PC-9 (cell line): ENCODE results near the gene DDX10. TPM values are rescaled to one million over a fixed set of nuclear protein-coding genes. Genes with fewer than 3 reads are reported as not detected.
A peak's percentile ranks its signal among the peaks of the same experiment; 100 is the strongest.

Experiments
- BruUV-seq: library from RNA; stranded (reverse); fragments of 400-500 nt; replicated peaks from 2 replicates; lab custom pipeline; 2021; lab: Mats Ljungman, UMichigan
- CTCF ChIA-PET: fragments of 300-600 bp; sonication (Branson Sonifier 250); formaldehyde crosslinking; loops from one replicate; lab custom pipeline; 2022; ENCODE audit warnings: antibody characterized with exemption; lab: Charles Lee
- POLR2A ChIA-PET: fragments of 300-600 bp; sonication (Branson Sonifier 250); formaldehyde crosslinking; loops from one replicate; lab custom pipeline; 2022; ENCODE audit warnings: antibody characterized with exemption; ENCODE audit not compliant: unreplicated experiment; lab: Charles Lee
- DNase-seq, 2 experiments: peaks; one replicate each; pipeline versions ENCODE4 v3.0.0 to v3.0.0-alpha.2; 2015 to 2022; ENCODE audit warnings: mixed read lengths in 1 of 2
- H2AFZ ChIP-seq: fragments of 200-600 bp; sonication (generic); 2 replicates; pipeline ENCODE4 v1.8.1; 2017; ENCODE audit warnings: antibody characterized with exemption
- H3F3A ChIP-seq: fragments of 200-600 bp; sonication (generic); 2 replicates; pipeline ENCODE4 v1.8.1; 2017; ENCODE audit warnings: antibody characterized with exemption, mild to moderate bottlenecking, low read depth; ENCODE audit not compliant: insufficient read depth
- H3K27ac ChIP-seq: fragments of 200-600 bp; sonication (generic); 2 replicates; pipeline ENCODE4 v1.6.1; 2016; ENCODE audit warnings: mixed run types
- H3K27me3 ChIP-seq: fragments of 200-600 bp; sonication (generic); 2 replicates; pipeline ENCODE4 v1.6.1; 2016; ENCODE audit warnings: low read depth, mixed run types; ENCODE audit not compliant: insufficient read depth
- H3K36me3 ChIP-seq: fragments of 200-600 bp; sonication (generic); 2 replicates; pipeline ENCODE4 v1.6.1; 2016; ENCODE audit warnings: low read depth, mixed run types
- H3K4me1 ChIP-seq: fragments of 200-600 bp; sonication (generic); replicated peaks from 2 replicates; pipeline ENCODE4 v1.6.1; 2016; ENCODE audit warnings: mixed run types; ENCODE audit not compliant: insufficient read depth
- H3K4me2 ChIP-seq: fragments of 200-600 bp; sonication (generic); 2 replicates; pipeline ENCODE4 v1.6.1; 2017; ENCODE audit warnings: mixed run types
- H3K4me3 ChIP-seq: fragments of 200-600 bp; sonication (generic); 2 replicates; pipeline ENCODE4 v1.6.1; 2016; ENCODE audit warnings: mixed run types
- H3K79me2 ChIP-seq: fragments of 200-600 bp; sonication (generic); 2 replicates; pipeline ENCODE4 v1.6.1; 2017; ENCODE audit warnings: low read depth, mixed run types
- H3K9me2 ChIP-seq: fragments of 200-600 bp; sonication (generic); 2 replicates; pipeline ENCODE4 v1.8.1; 2017; ENCODE audit warnings: mild to moderate bottlenecking; ENCODE audit not compliant: insufficient read depth
- H3K9me3 ChIP-seq: fragments of 200-600 bp; sonication (generic); 2 replicates; pipeline ENCODE4 v1.8.1; 2016; ENCODE audit warnings: low read depth; ENCODE audit not compliant: insufficient read depth
- H4K20me1 ChIP-seq: fragments of 200-600 bp; sonication (generic); 2 replicates; pipeline ENCODE4 v1.8.1; 2017; ENCODE audit not compliant: insufficient read depth
- CTCF ChIP-seq: fragments of 200-600 bp; sonication (generic); conservative IDR thresholded peaks from 2 replicates; pipeline ENCODE4 v1.6.1; 2017; ENCODE audit warnings: mixed run types, antibody characterized with exemption, mild to moderate bottlenecking, moderate library complexity
- EZH2 ChIP-seq: fragments of 200-600 bp; sonication (generic); IDR thresholded peaks from 2 replicates; pipeline ENCODE4 v1.8.0; 2017; ENCODE audit warnings: antibody characterized with exemption, low read depth
- intact Hi-C: fragments of 100-400 bp; cut with micrococcal nuclease; formaldehyde crosslinking; loops from one replicate; pipeline ENCODE4 v1.10.0; 2022; ENCODE audit not compliant: unreplicated experiment
- total RNA-seq: library from RNA; stranded (reverse); gene quantifications from 2 replicates; pipeline ENCODE4 v1.2.3, GENCODE V29; 2021

Gene DDX10
- total RNA-seq, 1 experiment from 2014 or later: 26.4 TPM

GRCh38 chr11:108662700-108663099 is 2.2 kb upstream of the DDX10 start:
- POLR2A ChIA-PET: no interaction called here
- Histone ChIP-seq H3K36me3 (0 out of 2 replicates have a peak, but pooled peaks cover 4% of the 10 kb centered on the region), H2AFZ (no peak overlapping the region), H3K27ac (no peak overlapping the region), H3K4me1 (peaks cover 17% of the 10 kb centered on the region), H3K4me3 (no peak overlapping the region), H3K9me3 (no peaks in the 10 kb centered on the region), H3F3A (no peaks in the 10 kb centered on the region; the same call in 1 of the 2 replicates), H3K4me2 (no peak overlapping the region), H4K20me1 (no peaks in the 10 kb centered on the region), H3K27me3 (no peaks in the 10 kb centered on the region), H3K79me2 (peaks cover 28% of the 10 kb centered on the region), H3K9me2 (no peaks in the 10 kb centered on the region)
- DNase-seq: no peak
- intact Hi-C loops: no loop called here
- no TSS peak for BruUV-seq
- TF ChIP-seq EZH2 (no peak), CTCF (no peak)
- CTCF ChIA-PET: no interaction called here

DNA sequence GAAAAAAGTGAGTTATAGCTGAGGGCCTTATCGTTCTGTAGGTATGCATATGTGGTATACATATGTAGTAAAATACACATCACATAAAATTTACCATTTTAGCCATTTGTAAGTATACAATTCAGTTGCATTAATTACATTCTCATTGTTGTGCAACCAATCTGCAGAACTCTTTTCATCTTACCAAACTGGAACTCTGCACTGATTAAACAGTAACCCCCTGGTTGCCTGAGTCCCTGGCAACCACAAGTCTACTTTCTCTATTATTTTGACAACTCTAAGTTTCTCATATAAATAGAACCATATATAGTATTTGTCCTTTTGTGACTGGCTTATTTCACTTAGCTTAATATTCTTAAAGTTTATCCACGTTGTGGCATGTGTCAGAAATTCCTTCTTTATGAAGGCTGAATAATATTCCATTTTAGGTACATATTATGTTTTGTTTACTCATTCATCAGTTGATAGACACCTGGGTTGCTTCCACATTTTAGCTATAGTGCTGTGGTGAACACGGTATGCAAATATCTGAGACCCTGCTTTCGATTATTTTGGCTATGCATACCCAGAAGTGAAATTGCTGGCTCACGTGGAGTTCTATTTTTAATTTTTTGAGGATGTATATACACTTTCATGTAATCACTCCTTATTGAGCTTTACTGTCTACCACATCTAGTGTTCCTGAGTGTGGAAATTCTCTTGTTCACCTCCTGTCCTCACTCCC is 1.6 kb upstream of the DDX10 start:
- TF ChIP-seq CTCF (no peak), EZH2 (no peak)
- peak overlapping the region; percentile 81; the same call in 1 of the 2 replicates for H2AFZ ChIP-seq
- H3K4me2 ChIP-seq: no peak overlapping the region
- H3K4me3 ChIP-seq: no peak overlapping the region
- DNase-seq: no peak
- H3K79me2 ChIP-seq: peaks cover 34% of the 10 kb centered on the region
- H4K20me1 ChIP-seq: no peaks in the 10 kb centered on the region
- H3K36me3 ChIP-seq: 0 out of 2 replicates have a peak, but pooled peaks cover 5% of the 10 kb centered on the region
- H3K27me3 ChIP-seq: no peaks in the 10 kb centered on the region
- peaks cover 17% of the 10 kb centered on the region for H3K4me1 ChIP-seq
- POLR2A ChIA-PET: no interaction called here
- no peak overlapping the region for H3K27ac ChIP-seq
- H3F3A ChIP-seq: no peaks in the 10 kb centered on the region; the same call in 1 of the 2 replicates
- intact Hi-C loops: no loop called here
- no peaks in the 10 kb centered on the region for H3K9me2 ChIP-seq
- CTCF ChIA-PET: no interaction called here
- BruUV-seq: no TSS peak
- no peaks in the 10 kb centered on the region for H3K9me3 ChIP-seq

DNA sequence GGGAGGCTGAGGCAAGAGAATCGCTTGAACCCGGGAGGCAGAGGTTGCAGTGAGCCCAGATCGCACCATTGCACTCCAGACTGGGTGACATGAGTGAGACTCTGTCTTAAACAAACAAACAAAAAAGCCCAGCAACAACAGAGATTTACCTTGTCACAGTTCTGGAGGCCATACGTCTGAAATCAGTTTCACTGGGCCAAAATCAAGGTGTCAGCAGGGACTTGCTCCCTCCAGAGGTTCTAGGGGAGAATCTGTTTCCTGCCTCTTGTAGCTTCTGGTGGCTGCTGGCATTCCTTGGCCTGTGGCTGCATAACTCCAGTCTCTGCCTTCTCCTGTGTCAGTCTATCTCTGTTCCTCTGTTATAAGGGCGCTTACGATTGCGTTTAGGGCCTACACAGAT is 1.5 kb downstream of the DDX10 start:
- Histone ChIP-seq H3K9me2 (no peaks in the 10 kb centered on the region), H3F3A (no peaks in the 10 kb centered on the region), H3K36me3 (peaks cover 9% of the 10 kb centered on the region; the same call in 1 of the 2 replicates), H3K79me2 (peaks cover 65% of the 10 kb centered on the region), H3K4me3 (peak overlapping the region; percentile 63; the same call in 1 of the 2 replicates), H2AFZ (no peak overlapping the region), H3K27me3 (no peaks in the 10 kb centered on the region), H3K4me2 (peak overlapping the region; percentile 92), H3K4me1 (peaks cover 17% of the 10 kb centered on the region), H3K27ac (no peak overlapping the region), H4K20me1 (0 out of 2 replicates have a peak, but pooled peaks cover 9% of the 10 kb centered on the region), H3K9me3 (no peaks in the 10 kb centered on the region)
- POLR2A ChIA-PET: no interaction called here
- TF ChIP-seq CTCF (no peak), EZH2 (no peak)
- intact Hi-C loops: no loop called here
- CTCF ChIA-PET: interaction anchor here (0.5 kb wide), 1 partner anchor 26 kb away, joined by 3 read pairs; no protein-coding TSS in a partner anchor
- no TSS peak for BruUV-seq
- DNase-seq: no peak
